PC-3 (cell line): Measurements from ENCODE around the gene MLST8. TPM values are rescaled to one million over a fixed set of nuclear protein-coding genes. Genes with fewer than 3 reads are reported as not detected.
A peak's percentile ranks its signal among the peaks of the same experiment; 100 is the strongest.

Experiments
- ATAC-seq: fragments of 200-7000 bp; cut with Tn5 transposase; 2 replicates; pipeline ENCODE4 v1.9.1; 2020; ENCODE audit warnings: mild to moderate bottlenecking, moderate library complexity
- BruUV-seq: library from RNA; stranded (reverse); fragments of 400-500 nt; replicated peaks from 2 replicates; lab custom pipeline; 2021; lab: Mats Ljungman, UMichigan
- CTCF ChIA-PET: fragments of 300-600 bp; sonication (Branson Sonifier 250); formaldehyde crosslinking; loops from one replicate; lab custom pipeline; 2022; ENCODE audit warnings: antibody characterized with exemption; lab: Charles Lee
- POLR2A ChIA-PET: fragments of 300-600 bp; sonication (Branson Sonifier 250); formaldehyde crosslinking; loops from one replicate; lab custom pipeline; 2022; ENCODE audit warnings: antibody characterized with exemption; ENCODE audit not compliant: unreplicated experiment; lab: Charles Lee
- DNase-seq: peaks from one replicate; pipeline ENCODE4 v3.0.0-alpha.2; 2015
- H2AFZ ChIP-seq: fragments of 300-600 bp; sonication (generic); 2 replicates; pipeline ENCODE4 v1.6.0; 2016; ENCODE audit warnings: antibody characterized with exemption, low read length
- H3F3A ChIP-seq: fragments of 300-600 bp; sonication (generic); one replicate; pipeline ENCODE4 v1.6.0; 2017; ENCODE audit warnings: antibody characterized with exemption, low read length, control low read depth, mild to moderate bottlenecking; ENCODE audit not compliant: unreplicated experiment
- H3K27ac ChIP-seq: fragments of 300-600 bp; sonication (generic); 2 replicates; pipeline ENCODE4 v1.5.1; 2016; ENCODE audit warnings: mild to moderate bottlenecking, low read length
- H3K27me3 ChIP-seq: fragments of 300-600 bp; sonication (generic); 2 replicates; pipeline ENCODE4 v1.6.1; 2016; ENCODE audit warnings: low read length, mixed read lengths
- H3K36me3 ChIP-seq: fragments of 300-600 bp; sonication (generic); 2 replicates; pipeline ENCODE4 v1.6.1; 2016; ENCODE audit warnings: low read depth, mixed run types, low read length, mixed read lengths
- H3K4me1 ChIP-seq: fragments of 300-600 bp; sonication (generic); 2 replicates; pipeline ENCODE4 v1.5.1; 2016; ENCODE audit warnings: low read length; ENCODE audit not compliant: insufficient read depth
- H3K4me2 ChIP-seq: fragments of 300-600 bp; sonication (generic); 2 replicates; pipeline ENCODE4 v1.6.0; 2016; ENCODE audit warnings: low read length
- H3K4me3 ChIP-seq: fragments of 300-600 bp; sonication (generic); 2 replicates; pipeline ENCODE4 v1.5.1; 2016; ENCODE audit warnings: mild to moderate bottlenecking, low read length, mixed read lengths
- H3K79me2 ChIP-seq: fragments of 300-600 bp; sonication (generic); 2 replicates; pipeline ENCODE4 v1.6.1; 2017; ENCODE audit warnings: low read length, mixed read lengths
- H3K9ac ChIP-seq: fragments of 300-600 bp; sonication (generic); 2 replicates; pipeline ENCODE4 v1.6.0; 2016; ENCODE audit warnings: mild to moderate bottlenecking, low read length
- H3K9me2 ChIP-seq: fragments of 300-600 bp; sonication (generic); replicated peaks from 2 replicates; pipeline ENCODE4 v1.6.1; 2016; ENCODE audit warnings: mixed run types, low read length, mixed read lengths
- H3K9me3 ChIP-seq: fragments of 300-600 bp; sonication (generic); 2 replicates; pipeline ENCODE4 v1.6.1; 2016; ENCODE audit warnings: low read length, mixed read lengths
- H4K20me1 ChIP-seq: fragments of 300-600 bp; sonication (generic); 2 replicates; pipeline ENCODE4 v1.6.1; 2016; ENCODE audit warnings: low read length, mixed read lengths
- CTCF ChIP-seq: fragments of 300-600 bp; sonication (generic); conservative IDR thresholded peaks from 2 replicates; pipeline ENCODE4 v1.5.1; 2017; ENCODE audit warnings: antibody characterized with exemption, low read depth, mild to moderate bottlenecking, low read length
- EZH2 ChIP-seq: fragments of 300-600 bp; sonication (generic); IDR thresholded peaks from one replicate; pipeline ENCODE4 v1.6.1; 2017; ENCODE audit warnings: antibody characterized with exemption, mild to moderate bottlenecking, low read length; ENCODE audit not compliant: unreplicated experiment
- EZH2phosphoT487 ChIP-seq: fragments of 300-600 bp; sonication (generic); IDR thresholded peaks from 2 replicates; pipeline ENCODE4 v1.6.1; 2018; ENCODE audit warnings: mild to moderate bottlenecking, antibody characterized with exemption, low read length, borderline replicate concordance
- intact Hi-C: fragments of 100-400 bp; cut with micrococcal nuclease; formaldehyde crosslinking; loops from 2 replicates; pipeline ENCODE4 v1.9.0; 2023
- total RNA-seq: library from RNA; depleted of rRNA; stranded (reverse); fragments of >200 nt; gene quantifications from 2 replicates; pipeline ENCODE4 v1.2.3, GENCODE V29; 2014

The MLST8 gene
- total RNA-seq, 1 experiment from 2014 or later: 63.3 TPM

GRCh38 chr16:2214719-2214968 lies 9.4 kb downstream of the MLST8 start, which contains the start of gene PGP:
Gene PGP (minus strand): TSS chr16:2214840. CDS start chr16:2214777, 63 bp downstream.
- DNase-seq (no peak), ATAC-seq (peak; percentile 69)
- Histone ChIP-seq H3K4me1 (peaks cover 13% of the 10 kb centered on the region), H3K4me2 (peak within 1 kb of the TSS; percentile 100), H3K9me2 (no peaks in the 10 kb centered on the region), H3K4me3 (peak within 1 kb of the TSS; percentile 92), H2AFZ (peak within 1 kb of the TSS; percentile 86), H3K9me3 (no peaks in the 10 kb centered on the region), H3K9ac (peak within 1 kb of the TSS; percentile 87), H3K79me2 (peaks cover 27% of the 10 kb centered on the region), H4K20me1 (peaks cover 12% of the 10 kb centered on the region), H3K36me3 (no peaks in the 10 kb centered on the region), H3F3A (no peaks in the 10 kb centered on the region), H3K27ac (peak within 1 kb of the TSS; percentile 89), H3K27me3 (no peaks in the 10 kb centered on the region)
- no TSS peak for BruUV-seq
- CTCF ChIA-PET: interaction anchor here (0.5 to 0.8 kb wide), 2 partner anchors 12 to 430 kb away, joined by 3 read pairs; no protein-coding TSS in a partner anchor
- TF ChIP-seq EZH2phosphoT487 (no peak), CTCF (no peak), EZH2 (no peak)
- intact Hi-C loops: loop anchor here (2.0 kb wide), 1 partner anchor 60 kb away; the partner anchor contains the start of gene TRAF7
- POLR2A ChIA-PET: interaction anchor here (0.6 to 1.0 kb wide), 2 partner anchors 37 to 39 kb away, joined by 4 to 7 read pairs; partner anchors contain the start of gene ECI1

GRCh38 chr16:2216330-2216729 lies 11.1 kb downstream of the MLST8 start:
- H3K4me3 ChIP-seq: no peak overlapping the region
- intact Hi-C loops: no loop called here
- no peak overlapping the region for H3K9ac ChIP-seq
- no peaks in the 10 kb centered on the region for H3K9me2 ChIP-seq
- no peaks in the 10 kb centered on the region for H3K27me3 ChIP-seq
- H3K4me1 ChIP-seq: peaks cover 13% of the 10 kb centered on the region
- ChIA-PET CTCF (no interaction called here), POLR2A (no interaction called here)
- no peak overlapping the region for H3K4me2 ChIP-seq
- no peak overlapping the region for H3K27ac ChIP-seq
- no TSS peak for BruUV-seq
- no peak for TF ChIP-seq EZH2
- TF ChIP-seq CTCF: no peak
- no peak for TF ChIP-seq EZH2phosphoT487
- H2AFZ ChIP-seq: no peak overlapping the region
- H3F3A ChIP-seq: no peaks in the 10 kb centered on the region
- ATAC-seq (no peak), DNase-seq (no peak)
- H4K20me1 ChIP-seq: peaks cover 12% of the 10 kb centered on the region
- H3K9me3 ChIP-seq: no peaks in the 10 kb centered on the region
- peaks cover 27% of the 10 kb centered on the region for H3K79me2 ChIP-seq
- no peaks in the 10 kb centered on the region for H3K36me3 ChIP-seq

- DNase-seq (peak; percentile 97), ATAC-seq (peak; percentile 94)
- BruUV-seq: no TSS peak
- Histone ChIP-seq H2AFZ (peak within 1 kb of the TSS; percentile 74), H3K9ac (peak within 1 kb of the TSS; percentile 97), H3K27me3 (no peaks in the 10 kb centered on the region), H3K4me1 (peaks cover 12% of the 10 kb centered on the region), H4K20me1 (peaks cover 9% of the 10 kb centered on the region; the same call in 1 of the 2 replicates), H3K4me3 (peak within 1 kb of the TSS; percentile 96), H3K36me3 (no peaks in the 10 kb centered on the region; the same call in 1 of the 2 replicates), H3K4me2 (peak within 1 kb of the TSS; percentile 93), H3K9me3 (no peaks in the 10 kb centered on the region), H3K79me2 (peaks cover 49% of the 10 kb centered on the region), H3F3A (no peaks in the 10 kb centered on the region), H3K27ac (peak within 1 kb of the TSS; percentile 45), H3K9me2 (no peaks in the 10 kb centered on the region)
- intact Hi-C loops: no loop called here
- ChIA-PET POLR2A (no interaction called here), CTCF (interaction anchor here (1.4 kb wide), 1 partner anchor 28 kb away, joined by 7 read pairs; the partner anchor contains the start of gene ECI1)
- TF ChIP-seq EZH2: no peak
- no peak for TF ChIP-seq EZH2phosphoT487
- no peak for TF ChIP-seq CTCF
These were observed 18.1 kb downstream of the MLST8 start, which contains the start of gene E4F1 for GRCh38 chr16:2223221-2223941. Gene E4F1 (plus strand): TSS chr16:2223591. CDS start chr16:2223614, 23 bp downstream.
